ENCODE results near the gene CCDC150. TPM values are rescaled to one million over a fixed set of nuclear protein-coding genes. Genes with fewer than 3 reads are reported as not detected.

The CCDC150 gene
- 0.66 TPM for total RNA-seq
- long read RNA-seq, result 0 reads

GRCh38 chr2:196639180-196640030, at the start of gene CCDC150:
Gene CCDC150, plus strand, starts transcription at chr2:196639715. Its CDS starts 52 bp downstream, at chr2:196639767.
- Histone ChIP-seq H3K36me3 (no peaks in the 10 kb centered on the region), H3K4me1 (peaks cover 7% of the 10 kb centered on the region), H3K27ac (replicated peaks) (peak within 1 kb of the TSS; percentile 43), H3K4me3 (peak within 1 kb of the TSS; percentile 70), H3K27me3 (ENCODE audit: low read depth) (no peaks in the 10 kb centered on the region), H3K9me3 (replicated peaks) (no peaks in the 10 kb centered on the region)
- TF ChIP-seq CTCF (IDR thresholded peaks at IDR 0.05; ENCODE audit: borderline replicate concordance), result peak; percentile 41
- intact Hi-C loops (cut with micrococcal nuclease), result no loop called here
- peak; percentile 93 for DNase-seq

- TF ChIP-seq CTCF (IDR thresholded peaks at IDR 0.05; ENCODE audit: borderline replicate concordance), result no peak
- peaks cover 32% of the 10 kb centered on the region for H3K4me1 ChIP-seq
- H3K4me3 ChIP-seq, result no peak overlapping the region
- no peaks in the 10 kb centered on the region for H3K36me3 ChIP-seq
- peaks cover 34% of the 10 kb centered on the region for H3K27me3 ChIP-seq (ENCODE audit: low read depth)
- no peak overlapping the region for H3K27ac ChIP-seq (replicated peaks)
- no peaks in the 10 kb centered on the region for H3K9me3 ChIP-seq (replicated peaks)
- no peak for DNase-seq
- intact Hi-C loops (cut with micrococcal nuclease), result no loop called here
These were observed 49.2 kb upstream of the CCDC150 start for GRCh38 chr2:196590286-196590685.

DNA sequence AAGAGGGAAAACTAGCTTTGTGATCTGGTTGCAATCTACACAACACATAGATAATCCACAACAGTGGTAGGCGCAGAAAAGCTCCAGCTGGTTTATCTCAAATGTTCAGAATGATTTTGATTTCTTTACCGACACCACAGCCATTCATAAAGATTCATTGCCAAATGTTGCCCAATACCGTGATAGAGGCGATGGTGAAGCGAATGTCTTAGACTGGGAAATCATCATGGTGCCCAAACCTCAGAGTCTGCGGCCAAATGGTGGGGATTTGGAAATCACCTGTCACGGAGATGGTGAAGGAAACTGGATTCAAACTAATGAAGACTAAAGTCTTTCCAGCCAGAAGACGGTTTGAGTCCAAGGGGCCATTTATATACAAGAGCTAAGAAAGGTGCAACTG, 48.5 kb upstream of the CCDC150 start:
- DNase-seq, result no peak
- Histone ChIP-seq H3K9me3 (replicated peaks) (no peaks in the 10 kb centered on the region), H3K36me3 (no peaks in the 10 kb centered on the region), H3K4me1 (peaks cover 32% of the 10 kb centered on the region), H3K27me3 (ENCODE audit: low read depth) (peaks cover 39% of the 10 kb centered on the region), H3K27ac (replicated peaks) (no peak overlapping the region), H3K4me3 (peak overlapping the region; percentile 79)
- intact Hi-C loops (cut with micrococcal nuclease), result no loop called here
- no peak for TF ChIP-seq CTCF (IDR thresholded peaks at IDR 0.05; ENCODE audit: borderline replicate concordance)

DNA sequence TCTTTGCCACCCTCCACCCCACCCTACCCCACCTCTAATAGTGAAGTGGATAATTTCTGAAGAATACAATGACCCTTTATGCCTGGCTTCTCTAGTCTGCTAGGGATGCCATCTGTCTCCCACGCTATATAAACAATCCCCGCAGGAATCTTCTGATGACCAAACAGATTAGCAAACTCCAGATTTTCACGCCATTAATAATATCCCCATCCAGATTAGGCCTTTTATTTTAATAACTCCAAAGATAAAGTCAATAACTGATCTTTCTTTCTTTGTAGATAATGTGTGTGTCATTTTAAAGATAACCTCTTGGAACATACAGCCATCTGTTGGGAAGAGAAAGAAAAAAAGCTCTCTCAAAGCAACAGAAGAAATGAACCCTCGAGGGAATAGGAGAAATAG, 47.9 kb upstream of the CCDC150 start:
- peaks cover 39% of the 10 kb centered on the region for H3K27me3 ChIP-seq (ENCODE audit: low read depth)
- intact Hi-C loops (cut with micrococcal nuclease), result no loop called here
- peaks cover 32% of the 10 kb centered on the region for H3K4me1 ChIP-seq
- no peaks in the 10 kb centered on the region for H3K36me3 ChIP-seq
- peak overlapping the region; percentile 93 for H3K27ac ChIP-seq (replicated peaks)
- no peak for DNase-seq
- no peak for TF ChIP-seq CTCF (IDR thresholded peaks at IDR 0.05; ENCODE audit: borderline replicate concordance)
- no peaks in the 10 kb centered on the region for H3K9me3 ChIP-seq (replicated peaks)
- H3K4me3 ChIP-seq, result peak overlapping the region; percentile 79

GRCh38 chr2:196592331-196592910, 47.1 kb upstream of the CCDC150 start:
- no peaks in the 10 kb centered on the region for H3K9me3 ChIP-seq (replicated peaks)
- no peaks in the 10 kb centered on the region for H3K36me3 ChIP-seq
- H3K27ac ChIP-seq (replicated peaks), result peak overlapping the region; percentile 93
- DNase-seq, result peak; percentile 24
- peak; percentile 7 for TF ChIP-seq CTCF (IDR thresholded peaks at IDR 0.05; ENCODE audit: borderline replicate concordance)
- H3K27me3 ChIP-seq (ENCODE audit: low read depth), result peaks cover 39% of the 10 kb centered on the region
- intact Hi-C loops (cut with micrococcal nuclease), result no loop called here
- peak overlapping the region; percentile 79 for H3K4me3 ChIP-seq
- H3K4me1 ChIP-seq, result peaks cover 27% of the 10 kb centered on the region

Measured in left ventricle myocardium inferior (tissue), 1 donor.